GM23338 (cell line): Measurements from ENCODE around the gene POC1B.

Source experiments
- EZH2 ChIP-seq: fragments of 200-600 bp; sonication (generic); IDR thresholded peaks from one replicate; pipeline ENCODE4 v1.8.0; 2017; ENCODE audit warnings: antibody characterized with exemption, mild to moderate bottlenecking, low read depth; ENCODE audit not compliant: unreplicated experiment
- NANOG ChIP-seq: IDR thresholded peaks from 2 replicates; pipeline ENCODE4 v1.6.1; 2016; ENCODE audit warnings: antibody characterized with exemption, borderline replicate concordance
- POLR2AphosphoS5 ChIP-seq: IDR thresholded peaks from 2 replicates; pipeline ENCODE4 v1.6.1; 2016; ENCODE audit warnings: antibody characterized with exemption, low read depth
- REST ChIP-seq: IDR thresholded peaks from one replicate; pipeline ENCODE4 v1.6.1; 2018; ENCODE audit warnings: antibody characterized with exemption; ENCODE audit not compliant: unreplicated experiment
- TF ChIP-seq, protein P1 (sequence below), 2 experiments: fragments of 200-600 bp in 1 of 2; sonication (generic) in 1 of 2; conservative IDR thresholded peaks; 2 replicates each; pipeline versions ENCODE4 v1.5.1 to v1.6.1; 2016 to 2017; ENCODE audit warnings: antibody characterized with exemption in 2 of 2, low read depth in 2 of 2, mild to moderate bottlenecking in 2 of 2, moderate library complexity in 1 of 2
- TF ChIP-seq, protein P2 (sequence below): IDR thresholded peaks from 2 replicates; pipeline ENCODE4 v1.6.1; 2016; ENCODE audit warnings: antibody characterized with exemption

- TF ChIP-seq, protein P1, sequence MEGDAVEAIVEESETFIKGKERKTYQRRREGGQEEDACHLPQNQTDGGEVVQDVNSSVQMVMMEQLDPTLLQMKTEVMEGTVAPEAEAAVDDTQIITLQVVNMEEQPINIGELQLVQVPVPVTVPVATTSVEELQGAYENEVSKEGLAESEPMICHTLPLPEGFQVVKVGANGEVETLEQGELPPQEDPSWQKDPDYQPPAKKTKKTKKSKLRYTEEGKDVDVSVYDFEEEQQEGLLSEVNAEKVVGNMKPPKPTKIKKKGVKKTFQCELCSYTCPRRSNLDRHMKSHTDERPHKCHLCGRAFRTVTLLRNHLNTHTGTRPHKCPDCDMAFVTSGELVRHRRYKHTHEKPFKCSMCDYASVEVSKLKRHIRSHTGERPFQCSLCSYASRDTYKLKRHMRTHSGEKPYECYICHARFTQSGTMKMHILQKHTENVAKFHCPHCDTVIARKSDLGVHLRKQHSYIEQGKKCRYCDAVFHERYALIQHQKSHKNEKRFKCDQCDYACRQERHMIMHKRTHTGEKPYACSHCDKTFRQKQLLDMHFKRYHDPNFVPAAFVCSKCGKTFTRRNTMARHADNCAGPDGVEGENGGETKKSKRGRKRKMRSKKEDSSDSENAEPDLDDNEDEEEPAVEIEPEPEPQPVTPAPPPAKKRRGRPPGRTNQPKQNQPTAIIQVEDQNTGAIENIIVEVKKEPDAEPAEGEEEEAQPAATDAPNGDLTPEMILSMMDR (conservative IDR thresholded peaks at IDR 0.05; ENCODE audit: low read depth in 2 of 2): no peak
- TF ChIP-seq NANOG (no peak), EZH2 (no peak), REST (no peak), POLR2AphosphoS5 (no peak)
- TF ChIP-seq, protein P2, sequence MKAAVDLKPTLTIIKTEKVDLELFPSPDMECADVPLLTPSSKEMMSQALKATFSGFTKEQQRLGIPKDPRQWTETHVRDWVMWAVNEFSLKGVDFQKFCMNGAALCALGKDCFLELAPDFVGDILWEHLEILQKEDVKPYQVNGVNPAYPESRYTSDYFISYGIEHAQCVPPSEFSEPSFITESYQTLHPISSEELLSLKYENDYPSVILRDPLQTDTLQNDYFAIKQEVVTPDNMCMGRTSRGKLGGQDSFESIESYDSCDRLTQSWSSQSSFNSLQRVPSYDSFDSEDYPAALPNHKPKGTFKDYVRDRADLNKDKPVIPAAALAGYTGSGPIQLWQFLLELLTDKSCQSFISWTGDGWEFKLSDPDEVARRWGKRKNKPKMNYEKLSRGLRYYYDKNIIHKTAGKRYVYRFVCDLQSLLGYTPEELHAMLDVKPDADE: no peak
These were observed 132.2 kb downstream of the POC1B start for GRCh38 chr12:89393551-89394121.
